ENCODE data around the gene S1PR5.
"Not testable (repeated sequence)": the region's sequence is repeated elsewhere in the genome, so short reads cannot be mapped to it uniquely, and the experiment has no call there.

Gene S1PR5

GRCh38 chr19:10544753-10545251 is 27.6 kb upstream of the S1PR5 start:
- DNase-seq (ENCODE audit: low read depth) = no peak

GRCh38 chr19:10544242-10544752 is 27.1 kb upstream of the S1PR5 start:
- no peak for DNase-seq (ENCODE audit: low read depth)

- DNase-seq (ENCODE audit: low read depth) = peak; percentile 78
Measured at GRCh38 chr19:10543420-10544241, 26.4 kb upstream of the S1PR5 start, which contains the start of gene ATG4D. Gene ATG4D, plus strand, starts transcription at chr19:10543904. Its CDS starts 187 bp downstream, at chr19:10544091.

GRCh38 chr19:10543059-10543419 is 25.8 kb upstream of the S1PR5 start:
- DNase-seq (ENCODE audit: low read depth) = no peak

- not testable (repeated sequence) for DNase-seq (ENCODE audit: low read depth)
Measured at GRCh38 chr19:10539016-10539415, 21.8 kb upstream of the S1PR5 start.

GRCh38 chr19:10538204-10538983 is 21.1 kb upstream of the S1PR5 start:
- DNase-seq (ENCODE audit: low read depth) = no peak

GRCh38 chr19:10537668-10538067 is 20.4 kb upstream of the S1PR5 start:
- no peak for DNase-seq (ENCODE audit: low read depth)

GRCh38 chr19:10535613-10536012 is 18.4 kb upstream of the S1PR5 start:
- DNase-seq (ENCODE audit: low read depth) = no peak

- DNase-seq (ENCODE audit: low read depth) = no peak
Measured at GRCh38 chr19:10533646-10534386, 16.6 kb upstream of the S1PR5 start.

GRCh38 chr19:10532457-10532856 is 15.2 kb upstream of the S1PR5 start:
- DNase-seq (ENCODE audit: low read depth) = no peak

- not testable (repeated sequence) for DNase-seq (ENCODE audit: low read depth)
Measured at GRCh38 chr19:10526887-10527286, 9.6 kb upstream of the S1PR5 start.

GRCh38 chr19:10525636-10526035 is 8.4 kb upstream of the S1PR5 start:
- DNase-seq (ENCODE audit: low read depth) = no peak

GRCh38 chr19:10523135-10523636 is 5.9 kb upstream of the S1PR5 start:
- DNase-seq (ENCODE audit: low read depth) = no peak

- DNase-seq (ENCODE audit: low read depth) = no peak
Measured at GRCh38 chr19:10521461-10522171, 4.4 kb upstream of the S1PR5 start.

- DNase-seq (ENCODE audit: low read depth) = no peak
Measured at GRCh38 chr19:10520652-10521318, 3.5 kb upstream of the S1PR5 start.

- DNase-seq (ENCODE audit: low read depth) = no peak
Measured at GRCh38 chr19:10519421-10519820, 2.2 kb upstream of the S1PR5 start.

GRCh38 chr19:10518444-10519361 is 1.5 kb upstream of the S1PR5 start:
- no peak for DNase-seq (ENCODE audit: low read depth)

GRCh38 chr19:10517760-10518443 is 655 bp upstream of the S1PR5 start:
- no peak for DNase-seq (ENCODE audit: low read depth)

Data from T-helper 22 cell (primary cell).